HFFc6 (cell line): ENCODE measurements around the gene TTC31. TPM values are rescaled to one million over a fixed set of nuclear protein-coding genes. Genes with fewer than 3 reads are reported as not detected.
A peak's percentile ranks its signal among the peaks of the same experiment; 100 is the strongest.
"Not testable (repeated sequence)": the region's sequence is repeated elsewhere in the genome, so short reads cannot be mapped to it uniquely, and the experiment has no call there.

ENCODE experiments used
- DNase-seq: peaks from one replicate; pipeline ENCODE4 v3.0.0-alpha.2; 2018
- H3K27ac Mint-ChIP-seq: 2 replicates; pipeline ENCODE4 v1.8.0; 2020; ENCODE audit warnings: mild to moderate bottlenecking, mixed read lengths
- H3K27me3 Mint-ChIP-seq: 2 replicates; pipeline ENCODE4 v1.8.0; 2021; ENCODE audit warnings: mild to moderate bottlenecking, moderate library complexity, mixed read lengths; ENCODE audit not compliant: insufficient read depth
- H3K36me3 Mint-ChIP-seq: 2 replicates; pipeline ENCODE4 v1.8.0; 2021; ENCODE audit warnings: low read depth, mixed read lengths
- H3K4me1 Mint-ChIP-seq: 2 replicates; pipeline ENCODE4 v1.8.0; 2020; ENCODE audit warnings: low read depth, mixed read lengths
- H3K4me3 Mint-ChIP-seq: 2 replicates; pipeline ENCODE4 v1.8.0; 2020; ENCODE audit warnings: mild to moderate bottlenecking, moderate library complexity, mixed read lengths
- H3K9me3 Mint-ChIP-seq: 2 replicates; pipeline ENCODE4 v1.8.0; 2020; ENCODE audit warnings: mild to moderate bottlenecking, mixed read lengths
- total RNA-seq, 6 experiments: library from RNA; stranded (reverse); fragmentation: NEBNext Ultra II Directional; extraction: Animal tissue kit (Norgen Biotek cat#: 25700); gene quantifications; 2 replicates in 1 of 6; 3 replicates in 5 of 6; pipeline ENCODE4 v1.2.3, GENCODE V29; 2021
- TF ChIP-seq, protein P1 (sequence below): fragments of 200-600 bp; sonication (generic); IDR thresholded peaks from 2 replicates; pipeline ENCODE4 v1.5.0; 2021; ENCODE audit warnings: antibody characterized with exemption, mild to moderate bottlenecking

TTC31 gene
- total RNA-seq, 6 experiments from 2014 or later, result 14.3 to 17.4 (median 16.7) TPM

DNA sequence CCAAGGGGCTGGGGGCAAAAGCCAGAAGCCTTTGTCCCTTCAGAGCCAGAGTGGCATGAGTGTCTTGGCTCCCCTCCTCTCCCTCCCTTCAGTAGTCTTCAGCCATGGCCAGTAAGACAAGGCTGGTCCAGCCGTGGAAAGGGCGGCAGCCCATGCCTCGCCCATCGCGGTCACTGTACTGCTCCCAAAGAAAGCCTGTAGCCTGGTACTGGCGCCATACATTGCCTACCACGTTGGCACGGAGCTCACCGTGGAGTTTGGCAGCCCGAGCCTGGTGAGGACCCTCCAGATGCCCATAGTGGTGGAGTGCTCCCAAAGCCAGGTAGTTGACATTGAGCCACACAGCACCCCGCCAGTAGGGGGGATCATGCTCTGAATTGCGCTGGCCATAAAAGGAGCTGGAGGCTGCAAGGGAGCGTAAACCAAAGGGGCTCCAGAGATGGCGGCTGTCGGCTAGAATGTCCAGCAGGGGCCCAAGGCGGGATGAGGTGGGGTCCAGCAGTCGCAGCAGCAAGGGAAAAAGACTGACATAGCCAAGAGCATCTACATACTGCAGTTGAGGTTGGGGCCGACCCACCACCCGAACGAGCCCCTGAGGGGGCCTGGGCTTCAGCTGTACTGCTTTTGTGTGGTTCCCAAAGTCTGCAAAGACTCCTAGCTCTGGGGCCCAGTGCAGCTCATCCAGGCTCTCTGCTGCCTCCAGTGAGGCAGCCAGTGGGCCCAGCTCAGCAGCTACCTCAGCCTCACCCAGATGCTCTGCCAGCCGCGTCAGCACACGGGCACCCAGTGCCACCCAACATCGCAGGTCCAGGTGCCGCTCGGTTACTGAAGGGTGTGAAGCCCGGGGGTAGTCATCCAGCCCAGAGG lies 21.5 kb upstream of the TTC31 start:
- Mint-ChIP-seq H3K4me1 (peaks cover 38% of the 10 kb centered on the region), H3K27me3 (peaks cover 6% of the 10 kb centered on the region), H3K36me3 (peaks cover 17% of the 10 kb centered on the region), H3K27ac (no peak overlapping the region), H3K9me3 (no peaks in the 10 kb centered on the region), H3K4me3 (no peak overlapping the region)
- no peak for DNase-seq
- TF ChIP-seq, protein P1, sequence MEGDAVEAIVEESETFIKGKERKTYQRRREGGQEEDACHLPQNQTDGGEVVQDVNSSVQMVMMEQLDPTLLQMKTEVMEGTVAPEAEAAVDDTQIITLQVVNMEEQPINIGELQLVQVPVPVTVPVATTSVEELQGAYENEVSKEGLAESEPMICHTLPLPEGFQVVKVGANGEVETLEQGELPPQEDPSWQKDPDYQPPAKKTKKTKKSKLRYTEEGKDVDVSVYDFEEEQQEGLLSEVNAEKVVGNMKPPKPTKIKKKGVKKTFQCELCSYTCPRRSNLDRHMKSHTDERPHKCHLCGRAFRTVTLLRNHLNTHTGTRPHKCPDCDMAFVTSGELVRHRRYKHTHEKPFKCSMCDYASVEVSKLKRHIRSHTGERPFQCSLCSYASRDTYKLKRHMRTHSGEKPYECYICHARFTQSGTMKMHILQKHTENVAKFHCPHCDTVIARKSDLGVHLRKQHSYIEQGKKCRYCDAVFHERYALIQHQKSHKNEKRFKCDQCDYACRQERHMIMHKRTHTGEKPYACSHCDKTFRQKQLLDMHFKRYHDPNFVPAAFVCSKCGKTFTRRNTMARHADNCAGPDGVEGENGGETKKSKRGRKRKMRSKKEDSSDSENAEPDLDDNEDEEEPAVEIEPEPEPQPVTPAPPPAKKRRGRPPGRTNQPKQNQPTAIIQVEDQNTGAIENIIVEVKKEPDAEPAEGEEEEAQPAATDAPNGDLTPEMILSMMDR, result peak; percentile 36; the same call in 1 of the 2 replicates

DNA sequence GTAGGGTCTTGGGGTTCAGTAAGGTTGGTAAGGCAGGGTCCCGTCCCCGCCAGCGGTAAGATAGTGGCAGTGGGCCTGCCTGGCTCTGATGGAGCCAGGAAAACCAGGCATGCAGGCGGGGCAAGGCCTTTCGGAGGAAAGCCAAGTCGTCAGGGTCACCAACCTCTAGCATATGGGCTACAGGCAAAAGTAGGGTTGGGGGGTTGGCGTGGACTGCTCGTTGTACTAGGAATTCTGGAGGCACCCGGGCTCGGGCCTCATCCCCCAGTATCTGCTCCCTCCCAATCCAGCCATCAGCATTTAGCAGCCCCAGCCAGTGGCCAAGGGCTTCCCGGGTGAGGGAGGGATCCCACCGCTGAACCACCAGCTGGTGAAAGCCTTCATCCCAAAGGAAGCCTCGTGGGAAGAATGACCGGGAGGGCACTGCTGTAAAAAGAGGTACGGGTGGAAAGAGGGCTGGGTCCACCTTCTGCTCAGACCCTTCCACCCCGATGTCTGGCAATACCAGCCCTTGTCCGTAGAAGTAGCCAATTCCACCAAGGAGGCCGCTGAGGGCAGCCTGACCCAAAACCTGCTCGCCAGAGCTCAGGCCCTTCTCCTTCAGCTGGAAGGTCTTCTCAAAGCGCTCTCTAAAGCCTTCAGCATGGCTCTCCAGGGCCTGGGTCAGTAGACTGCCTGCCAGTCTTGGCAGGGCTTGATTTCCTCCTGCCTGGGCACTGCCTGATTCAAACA lies 20.7 kb upstream of the TTC31 start:
- DNase-seq, result no peak
- peaks cover 17% of the 10 kb centered on the region for H3K36me3 Mint-ChIP-seq

DNA sequence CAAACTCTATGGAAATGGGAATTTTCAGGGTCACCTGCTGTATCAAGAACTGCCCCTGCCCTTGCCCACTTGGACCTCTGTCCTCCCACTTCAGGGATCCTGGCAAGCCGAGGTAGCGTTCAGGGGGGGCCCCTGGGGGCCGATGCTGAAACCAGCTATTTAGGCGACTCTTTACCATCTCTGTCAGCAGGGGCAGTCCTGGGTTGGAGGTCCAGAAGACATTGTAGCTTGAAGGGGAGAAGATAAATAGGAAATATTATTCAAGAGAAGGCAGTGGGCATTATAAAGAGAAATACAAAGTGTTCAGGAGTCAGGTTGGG lies 20.1 kb upstream of the TTC31 start:
- Mint-ChIP-seq H3K4me3 (peak overlapping the region; percentile 72; the same call in 1 of the 2 replicates), H3K27ac (no peak overlapping the region), H3K36me3 (peaks cover 17% of the 10 kb centered on the region)

More for the DNA sequence above, 20.7 kb upstream of the TTC31 start:
- H3K27ac Mint-ChIP-seq, result no peak overlapping the region
- no peaks in the 10 kb centered on the region for H3K9me3 Mint-ChIP-seq
- H3K27me3 Mint-ChIP-seq, result peaks cover 6% of the 10 kb centered on the region
- TF ChIP-seq, protein P1, result no peak
- no peak overlapping the region for H3K4me3 Mint-ChIP-seq
- peaks cover 30% of the 10 kb centered on the region for H3K4me1 Mint-ChIP-seq

DNA sequence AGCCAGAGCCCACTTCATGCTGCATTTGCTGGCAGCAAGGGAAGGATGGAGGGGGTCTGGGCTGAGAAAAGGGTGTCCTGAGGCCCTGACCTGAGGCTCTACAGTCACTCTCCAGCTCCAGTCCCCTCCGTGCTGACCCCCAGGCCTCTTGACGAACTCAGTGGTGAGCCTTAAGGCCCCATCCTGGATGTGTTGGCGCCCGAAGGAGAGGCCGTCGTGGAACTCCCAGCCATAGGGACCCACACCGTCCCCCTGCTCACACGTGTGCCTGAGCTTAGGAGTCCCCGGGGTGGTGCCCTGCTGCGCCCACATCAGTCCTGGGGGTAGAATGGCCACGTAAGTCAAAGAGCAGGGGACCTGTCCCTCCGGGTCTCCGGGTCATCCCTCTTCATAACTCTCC lies 18.5 kb upstream of the TTC31 start:
- TF ChIP-seq, protein P1, result no peak
- no peak for DNase-seq
- peak overlapping the region; percentile 70 for H3K27ac Mint-ChIP-seq
- H3K4me1 Mint-ChIP-seq, result peaks cover 25% of the 10 kb centered on the region
- peaks cover 17% of the 10 kb centered on the region for H3K36me3 Mint-ChIP-seq
- H3K9me3 Mint-ChIP-seq, result no peaks in the 10 kb centered on the region
- peaks cover 6% of the 10 kb centered on the region for H3K27me3 Mint-ChIP-seq
- H3K4me3 Mint-ChIP-seq, result peak overlapping the region; percentile 99

More for the DNA sequence above, 20.1 kb upstream of the TTC31 start:
- TF ChIP-seq, protein P1, result no peak
- no peak for DNase-seq
- H3K27me3 Mint-ChIP-seq, result peaks cover 6% of the 10 kb centered on the region
- H3K4me1 Mint-ChIP-seq, result peaks cover 28% of the 10 kb centered on the region
- H3K9me3 Mint-ChIP-seq, result no peaks in the 10 kb centered on the region

DNA sequence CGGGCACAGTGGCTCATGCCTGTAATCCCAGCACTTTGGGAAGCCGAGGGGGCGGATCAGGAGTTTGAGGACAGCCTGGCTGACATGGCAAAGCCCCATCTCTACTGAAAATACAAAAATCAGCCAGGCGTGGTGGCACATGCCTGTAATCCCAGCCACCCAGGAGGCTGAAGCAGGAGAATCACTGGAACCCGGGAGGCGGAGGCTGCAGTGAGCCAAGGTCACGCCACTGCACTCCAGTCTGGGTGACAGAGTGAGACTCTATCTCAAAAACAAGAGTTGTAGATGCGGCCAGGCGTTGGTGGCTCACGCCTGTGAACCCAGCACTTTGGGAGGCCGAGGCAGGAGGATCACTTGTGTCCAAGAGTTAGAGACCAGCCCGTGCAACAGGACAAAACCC lies 12.1 kb upstream of the TTC31 start:
- not testable (repeated sequence) for H3K27me3 Mint-ChIP-seq, DNase-seq, H3K9me3 Mint-ChIP-seq
- H3K36me3 Mint-ChIP-seq, result peaks cover 42% of the 10 kb centered on the region
- H3K27ac Mint-ChIP-seq, result peak overlapping the region; percentile 57
- H3K4me1 Mint-ChIP-seq, result peaks cover 20% of the 10 kb centered on the region
- peak overlapping the region; percentile 72 for H3K4me3 Mint-ChIP-seq
